C4-2B (cell line): Measurements from ENCODE around the gene TBL2.
"Not testable (repeated sequence)": the region's sequence is repeated elsewhere in the genome, so short reads cannot be mapped to it uniquely, and the experiment has no call there.

ENCODE experiments used
- H3K27ac ChIP-seq: fragments of 450-650 bp; 2 replicates; pipeline ENCODE4 v1.5.1; 2017
- ZFX ChIP-seq: fragments of 450-650 bp; IDR thresholded peaks from 2 replicates; pipeline ENCODE4 v1.6.1; 2017
- TF ChIP-seq, protein P1 (sequence below): fragments of 450-650 bp; conservative IDR thresholded peaks from 2 replicates; pipeline ENCODE4 v1.5.1; 2017; ENCODE audit warnings: mild to moderate bottlenecking

TBL2 gene

DNA sequence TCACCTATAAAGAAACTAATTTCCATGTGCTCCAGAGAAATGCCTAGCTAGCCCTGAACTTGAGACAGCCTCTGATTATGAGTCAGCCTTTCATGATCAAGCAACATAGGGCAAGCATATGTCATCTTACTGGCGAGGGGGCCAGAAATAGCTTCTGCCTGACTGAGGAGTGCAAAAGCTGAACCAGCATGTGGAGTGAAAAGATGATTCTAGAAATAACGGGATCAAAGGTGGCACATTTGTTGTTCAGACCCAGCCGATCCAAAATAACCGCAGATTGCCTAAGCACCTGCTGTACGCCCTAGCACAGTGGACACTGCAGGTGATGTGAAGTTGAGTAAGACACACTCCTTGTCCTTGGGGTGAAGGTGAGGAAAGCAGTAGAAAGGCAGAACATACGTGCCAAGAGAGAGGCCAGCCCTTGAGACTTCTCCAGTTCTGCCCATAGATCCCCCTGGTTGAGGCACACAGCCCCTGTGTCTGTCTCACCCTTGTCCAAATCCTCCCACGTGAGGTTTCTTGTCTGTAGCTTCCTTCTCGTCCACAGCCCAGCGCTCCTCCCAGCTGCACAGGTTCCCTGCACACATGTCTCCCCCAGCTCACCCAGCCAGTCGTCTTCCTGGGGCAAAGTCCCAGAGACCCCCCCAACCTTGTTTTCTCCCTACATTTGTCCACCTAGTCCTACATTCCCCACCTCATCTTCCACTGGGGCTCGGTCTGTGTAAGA is 18.1 kb downstream of the TBL2 start:
- H3K27ac ChIP-seq: no peak overlapping the region
- no peak for TF ChIP-seq ZFX
- TF ChIP-seq, protein P1, sequence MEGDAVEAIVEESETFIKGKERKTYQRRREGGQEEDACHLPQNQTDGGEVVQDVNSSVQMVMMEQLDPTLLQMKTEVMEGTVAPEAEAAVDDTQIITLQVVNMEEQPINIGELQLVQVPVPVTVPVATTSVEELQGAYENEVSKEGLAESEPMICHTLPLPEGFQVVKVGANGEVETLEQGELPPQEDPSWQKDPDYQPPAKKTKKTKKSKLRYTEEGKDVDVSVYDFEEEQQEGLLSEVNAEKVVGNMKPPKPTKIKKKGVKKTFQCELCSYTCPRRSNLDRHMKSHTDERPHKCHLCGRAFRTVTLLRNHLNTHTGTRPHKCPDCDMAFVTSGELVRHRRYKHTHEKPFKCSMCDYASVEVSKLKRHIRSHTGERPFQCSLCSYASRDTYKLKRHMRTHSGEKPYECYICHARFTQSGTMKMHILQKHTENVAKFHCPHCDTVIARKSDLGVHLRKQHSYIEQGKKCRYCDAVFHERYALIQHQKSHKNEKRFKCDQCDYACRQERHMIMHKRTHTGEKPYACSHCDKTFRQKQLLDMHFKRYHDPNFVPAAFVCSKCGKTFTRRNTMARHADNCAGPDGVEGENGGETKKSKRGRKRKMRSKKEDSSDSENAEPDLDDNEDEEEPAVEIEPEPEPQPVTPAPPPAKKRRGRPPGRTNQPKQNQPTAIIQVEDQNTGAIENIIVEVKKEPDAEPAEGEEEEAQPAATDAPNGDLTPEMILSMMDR: no peak

DNA sequence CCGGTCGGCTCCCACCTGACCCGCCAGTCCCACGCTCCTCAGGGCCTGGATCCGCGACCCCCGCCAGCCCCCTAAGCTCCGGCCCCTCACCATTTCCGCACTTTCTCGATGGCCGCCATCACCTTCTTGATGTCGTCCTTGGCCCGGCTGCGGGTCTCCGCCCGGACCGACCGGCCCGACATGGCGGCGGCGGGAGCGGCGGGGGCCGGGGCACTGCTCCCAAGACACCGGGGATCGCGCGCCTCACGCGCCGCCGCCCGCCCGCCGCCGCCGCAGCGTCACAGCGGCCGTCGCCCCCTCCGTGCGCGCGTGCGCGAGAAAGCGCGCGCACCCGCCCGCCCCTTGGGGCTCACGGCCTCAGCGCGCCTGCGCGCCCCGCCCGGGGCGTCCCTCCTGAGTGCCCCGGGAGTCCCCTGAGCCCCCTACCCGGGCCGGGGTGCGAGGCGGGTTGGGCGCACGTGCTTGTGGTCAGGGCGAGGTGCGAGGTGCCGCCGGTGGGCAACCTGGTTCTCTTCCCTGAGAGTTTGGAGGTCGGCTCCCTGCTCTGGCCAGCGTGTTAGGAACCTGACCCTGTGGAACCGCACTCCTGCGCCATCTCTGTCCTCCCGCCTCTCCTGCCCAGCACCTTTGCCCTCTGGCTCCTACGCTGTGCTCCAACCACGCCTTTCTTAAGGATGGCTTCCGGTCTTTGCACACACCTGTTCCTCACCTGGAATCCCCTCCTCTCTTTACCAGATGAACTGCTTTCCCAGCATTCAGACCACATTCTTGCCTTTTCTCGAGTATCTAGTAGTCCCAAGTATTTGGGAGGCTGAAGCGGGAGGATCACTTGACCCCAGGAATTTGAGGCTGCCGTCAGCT is 20.8 kb downstream of the TBL2 start, which contains the start of gene BCL7B:
BCL7B (minus strand) TSS at position 294 of the 861 bp plus-strand sequence; CDS start at position 182, 112 bp downstream.
- TF ChIP-seq, protein P1: no peak
- no peak; the same call in 1 of the 2 replicates for TF ChIP-seq ZFX
- peak within 1 kb of the TSS; percentile 94 for H3K27ac ChIP-seq

DNA sequence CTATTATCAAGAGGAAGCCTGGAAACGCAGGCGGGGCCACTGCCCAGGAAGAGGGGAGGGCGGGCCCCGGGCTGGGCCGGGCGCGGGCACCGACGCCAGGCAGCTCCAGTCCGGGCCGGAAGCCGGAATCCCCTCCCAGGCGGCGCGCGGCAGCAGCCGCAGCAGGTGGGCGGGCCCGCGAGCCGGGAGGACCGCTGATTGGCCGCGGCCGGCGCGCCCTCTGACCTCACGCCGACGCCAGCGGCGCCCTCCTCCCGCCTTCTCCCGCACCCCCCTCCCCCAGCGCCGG is 21.3 kb downstream of the TBL2 start:
- no peak for TF ChIP-seq ZFX
- TF ChIP-seq, protein P1: no peak
- peak overlapping the region; percentile 94 for H3K27ac ChIP-seq

DNA sequence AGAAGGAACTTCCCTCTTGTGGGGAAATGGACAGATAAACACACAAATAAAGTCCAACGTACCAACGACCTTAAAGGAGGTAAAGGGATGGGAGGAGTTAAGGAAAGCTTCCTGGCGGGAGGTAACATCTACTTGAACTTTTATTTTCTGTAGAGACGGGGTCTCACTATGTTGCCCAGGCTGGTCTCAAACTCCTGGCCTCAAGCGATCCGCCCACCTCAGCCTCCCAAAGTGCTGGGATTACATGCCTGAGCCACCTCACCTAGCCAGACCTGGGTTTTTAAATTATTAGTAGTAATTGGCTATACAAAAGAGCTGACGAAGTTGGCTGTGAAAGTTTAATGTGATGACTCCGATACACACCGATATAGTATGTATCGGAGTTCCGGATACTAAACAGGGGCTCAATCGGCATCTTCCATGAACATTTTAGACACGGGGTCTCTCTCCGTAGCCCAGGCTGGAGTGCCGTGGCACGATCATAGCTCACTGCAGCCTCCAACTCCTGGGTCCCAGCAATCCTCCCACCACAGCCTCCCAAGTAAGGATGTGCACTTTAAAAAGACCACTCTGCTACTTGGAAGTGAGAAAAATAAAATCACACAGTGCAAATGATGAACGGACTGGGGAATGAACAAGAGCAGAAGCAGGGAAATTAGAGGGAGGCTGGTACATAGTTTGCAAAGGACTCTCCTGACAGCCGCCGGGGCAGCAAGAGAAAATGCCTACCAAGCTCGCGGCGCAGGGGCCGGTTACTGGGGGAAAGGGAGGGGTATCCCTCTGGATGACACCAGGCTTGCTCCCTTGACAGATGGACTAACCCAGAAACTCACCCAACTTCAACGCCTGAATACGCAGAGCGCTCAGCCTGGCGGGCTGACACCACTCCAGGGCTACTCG is 21.9 kb downstream of the TBL2 start:
- peak overlapping the region; percentile 94 for H3K27ac ChIP-seq
- TF ChIP-seq ZFX: no peak
- TF ChIP-seq, protein P1: no peak

DNA sequence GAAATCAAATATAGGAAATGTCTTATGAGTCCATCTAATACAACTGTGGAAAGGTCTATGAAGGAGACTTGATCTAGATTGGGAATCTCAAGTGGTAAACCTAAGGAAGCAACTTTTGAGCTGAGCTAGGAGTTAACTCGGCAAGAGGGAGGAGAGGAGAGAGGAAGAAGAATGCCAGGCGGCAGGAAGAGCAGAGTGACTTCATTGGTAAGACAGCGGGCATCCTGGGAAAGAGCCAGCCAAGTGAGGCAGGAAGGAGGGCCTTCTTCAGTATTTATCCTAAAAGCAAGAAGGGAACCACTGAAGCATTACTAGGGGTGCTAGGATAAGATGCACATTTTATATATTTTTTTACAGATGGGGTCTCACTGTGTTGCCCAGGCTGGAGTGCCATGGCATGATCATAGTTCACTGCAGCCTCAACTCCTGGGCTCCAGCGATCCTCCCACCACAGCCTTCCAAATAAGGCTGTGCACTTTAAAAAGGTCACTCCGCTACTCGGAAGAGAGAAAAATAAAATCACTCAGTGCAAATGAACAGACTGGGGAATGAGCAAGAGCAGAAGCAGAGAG is 22.9 kb downstream of the TBL2 start:
- H3K27ac ChIP-seq: peak overlapping the region; percentile 94
- TF ChIP-seq, protein P1: no peak

DNA sequence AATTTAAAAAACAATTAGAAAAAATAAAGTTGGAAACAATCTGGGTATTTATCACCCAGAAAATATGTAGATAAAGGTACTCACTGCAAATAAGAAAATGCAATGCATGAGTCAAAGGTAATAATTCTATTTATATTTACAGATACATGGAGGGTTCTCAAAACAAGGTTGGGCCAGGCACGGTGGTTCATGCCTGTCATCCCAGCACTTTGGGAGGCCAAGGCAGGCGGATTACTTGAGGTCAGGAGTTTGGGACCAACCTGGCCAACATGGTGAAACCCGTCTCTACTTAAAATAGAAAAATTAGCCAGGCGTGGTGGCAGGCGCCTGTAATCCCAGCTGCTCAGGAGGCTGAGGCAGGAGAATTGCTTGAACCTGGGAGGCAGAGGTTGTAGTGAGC is 28.3 kb downstream of the TBL2 start:
- not testable (repeated sequence) for H3K27ac ChIP-seq

DNA sequence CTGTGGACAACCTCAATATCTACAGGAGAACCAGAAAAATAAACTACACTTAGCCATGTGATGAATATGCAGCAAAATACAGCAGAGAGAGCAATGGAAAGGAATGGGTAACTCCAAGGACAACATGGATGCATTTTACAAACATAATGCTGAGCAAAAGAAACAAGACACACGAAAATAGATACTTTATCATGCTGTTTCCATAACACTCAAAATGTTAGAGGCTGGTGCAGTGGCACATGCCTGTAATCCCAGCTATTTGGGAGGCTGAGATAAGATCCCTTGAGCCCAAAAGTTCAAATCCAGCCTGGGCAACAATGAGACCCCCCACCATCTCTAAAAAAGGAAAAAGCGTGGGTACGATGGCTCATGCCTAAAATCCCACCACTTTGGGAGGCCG is 29.2 kb downstream of the TBL2 start:
- TF ChIP-seq, protein P1: no peak
- TF ChIP-seq ZFX: no peak
- no peak overlapping the region for H3K27ac ChIP-seq
